KOPT-K1 (cell line): ENCODE measurements around the gene SLC26A2.

Experiments used
- H3K27ac ChIP-seq: fragments of 200-600 bp; sonication (generic); 2 replicates; pipeline ENCODE4 v1.5.1; 2016; ENCODE audit warnings: antibody characterized with exemption, mild to moderate bottlenecking, low read depth, low read length; ENCODE audit not compliant: poor library complexity, severe bottlenecking
- H3K36me3 ChIP-seq: fragments of 200-600 bp; sonication (generic); 2 replicates; pipeline ENCODE4 v1.5.1; 2017; ENCODE audit warnings: antibody characterized with exemption, mild to moderate bottlenecking, low read length, moderate library complexity; ENCODE audit not compliant: insufficient read depth
- H3K9me3 ChIP-seq: fragments of 200-600 bp; sonication (generic); 2 replicates; pipeline ENCODE4 v1.5.1; 2017; ENCODE audit warnings: antibody characterized with exemption, low read length, mild to moderate bottlenecking; ENCODE audit not compliant: insufficient read depth, poor library complexity, severe bottlenecking

SLC26A2 gene

GRCh38 chr5:150000256-150000989 lies 39.9 kb downstream of the SLC26A2 start, which contains the start of the genes HMGXB3 and TIGD6:
HMGXB3 (plus strand) TSS chr5:150000739; CDS start chr5:150004853, 4,114 bp downstream.
TIGD6 (minus strand) TSS chr5:150000654; CDS start chr5:149996348, 4,306 bp downstream.
- Histone ChIP-seq H3K27ac (peak within 1 kb of the TSS; percentile 80), H3K9me3 (no peaks in the 10 kb centered on the region), H3K36me3 (peaks cover 16% of the 10 kb centered on the region)

GRCh38 chr5:150000990-150001659 lies 40.6 kb downstream of the SLC26A2 start:
- Histone ChIP-seq H3K27ac (peak overlapping the region; percentile 80), H3K36me3 (peaks cover 19% of the 10 kb centered on the region), H3K9me3 (no peaks in the 10 kb centered on the region)

GRCh38 chr5:150001660-150002486 lies 41.3 kb downstream of the SLC26A2 start:
- H3K36me3 ChIP-seq: peaks cover 26% of the 10 kb centered on the region
- peak overlapping the region; percentile 80 for H3K27ac ChIP-seq
- no peaks in the 10 kb centered on the region for H3K9me3 ChIP-seq

- Histone ChIP-seq H3K27ac (no peak overlapping the region), H3K9me3 (no peaks in the 10 kb centered on the region), H3K36me3 (peaks cover 71% of the 10 kb centered on the region)
These were observed 45.8 kb downstream of the SLC26A2 start for GRCh38 chr5:150006318-150006717.

GRCh38 chr5:150007050-150007449 lies 46.5 kb downstream of the SLC26A2 start:
- no peak overlapping the region for H3K27ac ChIP-seq
- peaks cover 78% of the 10 kb centered on the region for H3K36me3 ChIP-seq
- H3K9me3 ChIP-seq: no peaks in the 10 kb centered on the region

GRCh38 chr5:150009671-150010387 lies 49.3 kb downstream of the SLC26A2 start:
- Histone ChIP-seq H3K9me3 (peaks cover 5% of the 10 kb centered on the region), H3K27ac (no peak overlapping the region), H3K36me3 (peaks cover 97% of the 10 kb centered on the region)

- H3K27ac ChIP-seq: no peak overlapping the region
- peaks cover 100% of the 10 kb centered on the region for H3K36me3 ChIP-seq
- peaks cover 21% of the 10 kb centered on the region for H3K9me3 ChIP-seq
These were observed 53.4 kb downstream of the SLC26A2 start for GRCh38 chr5:150013931-150014330.

- Histone ChIP-seq H3K27ac (no peak overlapping the region), H3K36me3 (peaks cover 100% of the 10 kb centered on the region), H3K9me3 (peaks cover 21% of the 10 kb centered on the region)
These were observed 53.9 kb downstream of the SLC26A2 start for GRCh38 chr5:150014456-150014855.

GRCh38 chr5:150015415-150015814 lies 54.9 kb downstream of the SLC26A2 start:
- Histone ChIP-seq H3K9me3 (peaks cover 21% of the 10 kb centered on the region), H3K27ac (no peak overlapping the region), H3K36me3 (peaks cover 100% of the 10 kb centered on the region)

GRCh38 chr5:150016537-150016936 lies 56.0 kb downstream of the SLC26A2 start:
- Histone ChIP-seq H3K36me3 (peaks cover 100% of the 10 kb centered on the region), H3K9me3 (peaks cover 21% of the 10 kb centered on the region), H3K27ac (no peak overlapping the region)

GRCh38 chr5:150017226-150018005 lies 56.9 kb downstream of the SLC26A2 start:
- peaks cover 100% of the 10 kb centered on the region for H3K36me3 ChIP-seq
- H3K9me3 ChIP-seq: peaks cover 21% of the 10 kb centered on the region
- H3K27ac ChIP-seq: no peak overlapping the region

GRCh38 chr5:150020249-150020648 lies 59.7 kb downstream of the SLC26A2 start:
- peaks cover 12% of the 10 kb centered on the region for H3K9me3 ChIP-seq
- H3K27ac ChIP-seq: no peak overlapping the region
- peaks cover 100% of the 10 kb centered on the region for H3K36me3 ChIP-seq

GRCh38 chr5:150021491-150022157 lies 61.1 kb downstream of the SLC26A2 start:
- H3K36me3 ChIP-seq: peaks cover 100% of the 10 kb centered on the region
- no peaks in the 10 kb centered on the region for H3K9me3 ChIP-seq
- H3K27ac ChIP-seq: no peak overlapping the region
